ENCODE results near the gene FLCN.
A peak's percentile ranks its signal among the peaks of the same experiment; 100 is the strongest.
"Not testable (repeated sequence)": the region's sequence is repeated elsewhere in the genome, so short reads cannot be mapped to it uniquely, and the experiment has no call there.

Gene FLCN, protein sequence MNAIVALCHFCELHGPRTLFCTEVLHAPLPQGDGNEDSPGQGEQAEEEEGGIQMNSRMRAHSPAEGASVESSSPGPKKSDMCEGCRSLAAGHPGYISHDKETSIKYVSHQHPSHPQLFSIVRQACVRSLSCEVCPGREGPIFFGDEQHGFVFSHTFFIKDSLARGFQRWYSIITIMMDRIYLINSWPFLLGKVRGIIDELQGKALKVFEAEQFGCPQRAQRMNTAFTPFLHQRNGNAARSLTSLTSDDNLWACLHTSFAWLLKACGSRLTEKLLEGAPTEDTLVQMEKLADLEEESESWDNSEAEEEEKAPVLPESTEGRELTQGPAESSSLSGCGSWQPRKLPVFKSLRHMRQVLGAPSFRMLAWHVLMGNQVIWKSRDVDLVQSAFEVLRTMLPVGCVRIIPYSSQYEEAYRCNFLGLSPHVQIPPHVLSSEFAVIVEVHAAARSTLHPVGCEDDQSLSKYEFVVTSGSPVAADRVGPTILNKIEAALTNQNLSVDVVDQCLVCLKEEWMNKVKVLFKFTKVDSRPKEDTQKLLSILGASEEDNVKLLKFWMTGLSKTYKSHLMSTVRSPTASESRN

DNA sequence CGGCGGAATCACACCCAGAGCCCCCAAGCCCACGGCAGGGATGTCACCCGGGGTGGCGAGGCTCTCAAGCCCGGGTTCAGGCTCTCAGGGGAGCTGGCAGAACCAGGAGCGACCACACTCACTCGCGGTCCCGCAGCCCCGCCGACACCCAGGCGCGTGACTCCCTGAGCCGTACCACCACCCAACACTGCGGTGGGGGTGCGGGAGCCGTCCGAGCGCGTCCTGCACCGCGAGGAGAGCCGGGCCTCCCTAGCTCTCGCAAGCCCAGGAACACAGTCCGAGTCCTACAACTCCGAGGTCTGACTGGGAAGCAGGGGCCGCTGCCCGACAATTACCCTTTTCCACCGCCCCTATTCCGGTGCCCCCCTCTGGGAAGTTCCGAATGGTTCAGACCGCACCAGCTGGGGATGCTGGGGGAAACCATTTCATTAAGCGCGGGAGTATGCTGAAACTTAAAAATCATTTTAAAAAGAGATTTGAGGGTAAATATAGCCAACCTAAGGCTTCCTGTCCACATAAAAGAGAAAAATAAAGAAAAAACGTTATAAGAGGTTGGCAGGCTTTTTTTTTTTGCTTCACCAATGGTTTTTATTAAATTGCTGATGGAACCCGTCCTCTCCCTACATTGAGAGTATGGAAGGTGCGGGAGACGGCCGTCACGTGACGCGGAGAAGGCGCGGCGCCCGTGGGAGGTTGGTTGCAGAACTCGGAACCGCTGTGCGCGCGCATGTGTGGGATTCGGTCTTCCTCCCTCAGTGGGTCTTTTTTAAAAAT is at the start of gene FLCN:
Gene FLCN, minus strand, starts transcription at position 143 of the 774 bp plus-strand sequence. CDS start 9,031 bp downstream, outside the sequence.
- peak; percentile 94 for DNase-seq (ENCODE audit: low spot score)

DNA sequence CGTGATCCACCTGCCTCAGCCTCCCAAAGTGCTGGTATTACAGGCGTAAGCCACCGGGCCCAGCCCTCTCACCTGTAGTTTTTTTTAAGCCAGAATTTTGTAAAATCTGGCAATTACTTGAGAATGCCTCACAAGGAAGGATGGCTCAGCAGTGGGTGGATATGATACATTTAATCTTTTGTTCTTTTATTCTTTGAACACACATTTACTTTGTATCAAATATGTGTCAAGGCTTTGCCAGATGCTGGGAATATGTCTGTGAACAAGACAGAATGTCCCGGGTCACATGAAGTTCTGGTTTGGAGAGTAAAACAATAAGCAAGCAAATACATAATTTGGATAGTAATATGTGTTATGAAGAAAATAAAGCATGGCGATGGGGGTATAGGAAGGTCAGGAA is 49.0 kb upstream of the FLCN start:
- no peak for DNase-seq (ENCODE audit: low spot score)

DNA sequence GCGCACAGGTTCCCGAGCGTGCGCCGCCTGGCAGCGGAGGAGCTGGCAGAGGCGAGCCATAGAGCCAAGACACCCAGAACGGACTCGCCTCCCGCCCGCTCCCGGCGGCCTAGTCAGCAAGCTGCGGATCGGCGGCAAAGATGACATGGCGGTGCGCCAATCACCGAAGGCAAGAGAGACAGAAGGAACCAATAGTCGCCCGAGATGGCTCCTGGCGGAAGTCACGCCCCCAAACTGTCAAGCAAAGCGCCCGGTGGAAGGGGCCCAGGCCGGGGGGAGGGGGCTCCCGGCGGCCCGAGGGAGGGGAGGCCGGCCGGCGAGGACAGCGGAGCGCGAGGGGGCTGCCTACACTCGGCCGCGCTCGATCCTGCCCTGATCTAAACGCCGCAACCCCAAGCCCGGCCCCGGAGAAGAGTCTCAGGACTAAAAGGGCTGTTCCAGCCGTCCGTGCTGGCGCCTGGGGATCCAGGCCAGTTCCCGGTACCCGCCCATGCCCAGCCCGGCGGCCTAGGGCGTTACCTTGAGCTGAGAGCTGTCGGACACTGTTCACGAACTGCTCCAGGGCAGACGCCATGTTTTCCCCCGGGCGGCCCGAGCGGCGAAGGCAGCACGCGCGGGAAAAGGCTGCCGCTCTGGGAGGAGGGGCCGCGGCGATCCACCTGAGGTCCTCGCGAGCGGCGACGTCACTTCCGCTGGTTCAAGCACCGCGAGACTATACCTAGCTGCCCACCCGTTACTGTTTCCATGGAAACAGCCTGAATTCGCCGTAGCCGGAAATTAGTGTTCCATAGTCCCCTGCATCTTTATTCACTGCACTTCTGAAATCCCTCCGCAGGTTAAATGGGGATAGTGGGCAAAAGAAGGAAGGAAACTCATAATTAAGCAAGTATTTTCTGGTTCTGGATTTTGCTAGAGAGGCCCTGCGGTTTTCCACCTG is 43.9 kb upstream of the FLCN start, which contains the start of gene COPS3:
Gene COPS3, minus strand, starts transcription at position 634 of the 937 bp plus-strand sequence. Its CDS starts 60 bp downstream, at position 574.
- DNase-seq (ENCODE audit: low spot score) = peak; percentile 95

DNA sequence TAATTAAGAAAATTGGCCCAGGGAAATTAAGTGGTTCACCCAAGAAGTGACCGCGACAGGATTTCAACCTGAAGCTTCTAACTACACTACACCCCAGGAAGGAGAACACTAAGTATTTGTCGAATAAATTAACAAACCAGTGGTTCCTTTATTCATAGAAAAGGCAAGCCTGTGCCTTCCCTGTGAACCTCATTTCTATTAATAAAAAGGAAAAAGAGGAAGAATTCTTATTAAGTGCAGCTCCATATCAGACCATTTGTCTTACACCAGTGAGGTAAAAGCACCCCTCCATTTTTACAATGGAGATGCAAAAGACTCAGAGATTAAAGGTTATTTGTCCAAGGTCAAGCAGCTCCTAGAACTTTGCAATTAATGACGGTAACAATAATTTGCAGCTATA is 42.3 kb upstream of the FLCN start:
- no peak for DNase-seq (ENCODE audit: low spot score)

DNA sequence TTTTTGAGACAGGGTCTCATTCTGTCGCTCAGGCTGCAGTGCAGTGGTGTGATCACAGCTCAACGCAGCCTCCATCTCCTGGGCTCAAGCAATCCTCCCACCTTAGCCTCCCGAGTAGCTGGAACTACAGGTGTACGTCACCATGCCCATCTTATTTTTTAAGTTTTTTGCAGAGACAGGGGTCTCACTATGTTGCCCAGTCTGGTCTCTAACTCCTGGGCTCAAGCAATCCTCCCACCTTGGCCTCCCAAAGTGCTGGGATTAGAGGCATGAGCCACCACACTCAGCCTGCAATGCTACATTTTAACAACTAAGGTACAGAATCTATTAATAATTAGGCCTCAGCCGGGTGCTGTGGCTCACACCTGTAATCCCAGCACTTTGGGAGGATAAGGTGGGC is 40.5 kb upstream of the FLCN start:
- DNase-seq (ENCODE audit: low spot score) = not testable (repeated sequence)

DNA sequence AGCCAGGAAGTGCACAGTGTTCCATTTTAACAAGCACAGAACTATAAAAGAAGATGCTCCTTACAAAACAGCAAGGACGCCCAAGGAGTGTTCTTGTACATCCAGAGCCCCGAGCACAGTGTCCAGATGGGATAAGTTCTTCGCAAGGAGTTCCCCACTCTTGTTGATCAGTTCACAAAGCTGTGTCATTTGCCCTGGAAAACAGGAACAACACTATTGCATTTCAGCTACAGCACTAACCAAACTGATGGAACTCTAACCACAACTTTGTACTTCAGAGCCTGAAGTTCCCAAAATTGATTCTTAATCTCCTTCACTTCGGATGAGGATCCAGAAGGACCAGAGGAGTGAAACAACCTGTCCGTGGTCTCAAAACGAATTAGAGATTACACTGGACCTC is 39.0 kb upstream of the FLCN start:
- no peak for DNase-seq (ENCODE audit: low spot score)

DNA sequence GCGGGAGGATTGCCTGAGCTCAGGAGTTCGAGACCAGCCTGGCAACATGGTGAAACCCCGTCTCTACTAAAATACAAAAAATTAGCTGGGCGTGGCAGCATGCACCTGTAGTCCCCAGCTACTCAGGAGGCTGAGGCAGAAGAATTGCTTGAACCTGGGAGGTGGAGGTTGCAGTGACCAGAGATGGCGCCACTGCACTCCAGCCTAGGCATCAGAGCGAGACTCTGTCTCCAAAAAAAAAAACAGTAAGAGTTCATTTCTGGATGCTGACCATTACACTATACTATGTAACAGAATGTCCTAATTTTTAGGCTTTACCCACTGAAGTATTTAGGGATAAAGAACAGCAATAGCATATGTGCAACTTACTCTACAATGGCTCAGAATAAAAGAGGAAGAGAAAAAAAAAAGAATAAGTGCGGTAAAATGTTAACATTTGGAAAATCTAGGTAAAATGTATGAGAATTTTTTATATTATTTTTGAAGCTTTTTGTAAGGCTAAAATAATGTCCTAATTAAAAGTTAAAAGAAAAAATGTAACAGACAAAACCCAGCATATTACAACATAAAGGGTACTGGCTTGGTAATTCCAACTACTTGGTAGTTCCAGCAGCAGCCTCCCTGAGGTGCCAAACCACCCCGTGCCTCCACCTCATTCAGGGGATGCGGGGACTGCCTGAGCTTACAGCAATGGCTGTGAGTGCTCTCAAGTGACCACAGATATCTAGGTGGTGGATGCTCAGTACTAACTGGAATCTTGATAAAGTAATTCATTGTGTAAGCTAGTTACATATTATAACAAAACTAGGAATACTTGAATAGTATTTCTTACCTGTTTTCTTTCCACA is 33.2 kb upstream of the FLCN start:
- peak; percentile 41 for DNase-seq (ENCODE audit: low spot score)

DNA sequence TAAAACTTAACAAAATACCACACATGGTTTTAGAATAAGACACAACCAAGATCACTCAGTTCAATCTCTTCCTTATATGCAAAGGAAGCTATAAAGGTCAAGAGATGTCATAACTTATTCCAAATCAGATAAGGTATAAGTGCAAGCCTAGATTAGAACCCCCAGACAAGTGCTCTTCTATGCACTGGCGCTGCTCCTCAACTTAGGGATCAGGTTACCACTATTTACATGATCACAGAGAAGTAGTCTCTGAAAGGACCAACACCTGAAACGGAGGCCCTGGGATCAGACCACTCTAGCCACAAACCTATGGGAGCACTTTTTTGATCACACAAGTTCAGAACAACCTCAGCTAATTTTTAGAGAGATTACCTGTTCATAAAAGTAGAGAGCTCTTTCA is 27.5 kb upstream of the FLCN start:
- no peak for DNase-seq (ENCODE audit: low spot score)

DNA sequence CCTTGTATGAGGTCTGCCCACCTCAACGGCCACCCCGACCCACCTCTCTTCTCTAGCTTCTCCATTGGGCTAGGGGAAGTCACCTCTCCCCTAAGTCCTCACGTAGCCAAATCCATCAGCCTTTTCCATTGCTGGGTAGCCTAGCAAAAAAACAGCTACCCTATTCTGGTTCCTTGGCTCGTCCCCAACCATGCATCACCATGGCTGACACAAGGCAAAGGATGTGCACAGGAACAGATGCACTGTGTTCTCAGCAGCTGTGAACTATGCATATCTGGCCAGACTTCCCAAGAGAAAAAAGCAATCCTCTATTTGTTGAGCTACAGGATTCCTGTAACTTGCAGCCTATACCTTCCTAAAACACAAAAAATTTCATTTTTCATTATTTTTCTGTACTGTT is 22.0 kb upstream of the FLCN start:
- DNase-seq (ENCODE audit: low spot score) = no peak

DNA sequence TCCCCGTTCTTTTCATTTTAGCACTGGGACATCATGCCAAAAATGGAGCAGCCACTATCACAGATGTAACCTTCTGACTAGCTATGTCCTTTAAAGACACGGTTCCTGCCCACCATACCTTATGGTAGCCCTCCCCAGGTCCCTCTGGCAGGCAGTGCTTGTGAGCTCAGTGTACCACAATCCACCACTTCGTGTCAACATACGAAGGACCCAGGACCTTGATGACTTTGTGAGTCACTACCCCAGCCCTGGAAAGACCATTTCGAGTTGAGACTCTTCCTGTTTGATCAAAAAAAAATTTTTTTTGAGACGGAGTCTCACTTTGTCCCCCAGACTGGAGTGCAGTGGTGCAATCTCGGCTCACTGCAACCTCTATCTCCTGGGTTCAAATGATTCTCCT is 21.0 kb upstream of the FLCN start:
- no peak for DNase-seq (ENCODE audit: low spot score)

DNA sequence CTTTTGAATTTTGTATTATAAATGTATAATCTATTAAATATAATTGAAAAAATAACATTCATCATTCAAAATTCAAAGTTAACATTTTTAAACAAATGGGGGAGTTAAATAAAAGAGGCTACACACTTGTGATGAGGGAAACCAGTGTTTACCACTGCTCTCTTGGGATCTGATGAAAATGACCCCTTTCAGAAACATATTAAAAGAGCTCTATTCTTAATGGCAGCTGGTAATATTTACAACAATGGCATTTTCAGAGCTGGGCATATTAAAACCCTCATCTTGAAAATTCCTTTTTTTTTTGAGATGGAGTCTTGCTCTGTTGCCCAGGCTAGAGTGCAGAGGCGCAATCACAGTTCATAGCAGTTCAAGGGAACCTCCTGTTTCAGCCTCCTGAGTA is 19.3 kb upstream of the FLCN start:
- no peak for DNase-seq (ENCODE audit: low spot score)

DNA sequence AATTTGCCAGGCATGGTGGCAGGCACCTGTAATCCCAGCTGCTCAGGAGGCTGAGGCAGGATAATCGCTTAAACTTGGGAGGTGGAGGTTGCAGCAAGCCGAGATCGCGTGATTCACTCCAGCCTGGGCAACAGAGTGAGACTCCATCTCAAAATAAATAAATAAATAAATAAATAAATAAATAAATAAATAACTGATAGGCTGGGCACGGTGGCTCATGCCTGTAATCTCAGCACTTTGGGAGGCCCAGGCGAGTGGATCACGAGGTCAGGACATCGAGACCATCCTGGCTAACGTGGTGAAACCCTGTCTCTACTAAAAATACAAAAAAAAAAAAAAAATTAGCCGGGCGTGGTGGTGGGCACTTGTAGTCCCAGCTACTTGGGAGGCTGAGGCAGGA is 18.7 kb upstream of the FLCN start:
- DNase-seq (ENCODE audit: low spot score) = not testable (repeated sequence)

DNA sequence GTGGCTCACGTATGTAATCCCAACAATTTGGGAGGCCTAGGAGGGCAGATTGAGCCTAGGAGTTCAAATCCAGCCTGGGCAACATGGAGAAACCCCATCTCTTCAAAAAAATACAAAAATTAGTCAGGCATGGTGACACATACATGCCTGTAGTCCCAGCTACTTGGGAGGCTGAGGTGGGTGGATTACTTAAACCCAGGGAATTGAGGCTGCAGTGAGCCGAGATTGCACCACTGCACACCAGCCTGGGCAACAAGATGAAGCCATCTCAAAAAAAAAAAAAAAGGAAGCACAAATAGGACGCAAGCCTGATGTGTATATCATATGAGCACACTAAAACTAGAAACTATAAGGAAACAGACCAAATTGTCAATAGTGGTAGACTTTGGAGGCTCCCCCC is 17.1 kb upstream of the FLCN start:
- DNase-seq (ENCODE audit: low spot score) = no peak

DNA sequence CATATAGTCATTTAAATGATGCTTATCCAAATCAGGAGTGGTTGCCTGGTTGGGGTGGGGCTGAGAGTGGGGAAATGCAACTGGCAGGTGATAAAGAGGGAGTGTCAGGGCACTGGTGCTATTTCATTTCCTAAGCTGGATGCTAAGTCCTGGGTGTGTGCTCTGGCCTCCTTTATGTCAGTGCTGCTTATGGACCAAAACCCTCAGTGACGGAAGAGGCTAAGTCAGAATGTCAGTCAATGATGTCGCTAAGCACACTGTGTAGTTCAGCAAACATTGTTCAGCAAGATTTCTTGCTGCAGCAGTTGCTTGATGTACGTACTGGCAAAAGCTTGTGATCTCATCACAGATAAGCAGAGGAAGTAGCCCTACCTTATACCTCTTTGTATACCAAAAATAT is 16.4 kb upstream of the FLCN start:
- DNase-seq (ENCODE audit: low spot score) = peak; percentile 77

DNA sequence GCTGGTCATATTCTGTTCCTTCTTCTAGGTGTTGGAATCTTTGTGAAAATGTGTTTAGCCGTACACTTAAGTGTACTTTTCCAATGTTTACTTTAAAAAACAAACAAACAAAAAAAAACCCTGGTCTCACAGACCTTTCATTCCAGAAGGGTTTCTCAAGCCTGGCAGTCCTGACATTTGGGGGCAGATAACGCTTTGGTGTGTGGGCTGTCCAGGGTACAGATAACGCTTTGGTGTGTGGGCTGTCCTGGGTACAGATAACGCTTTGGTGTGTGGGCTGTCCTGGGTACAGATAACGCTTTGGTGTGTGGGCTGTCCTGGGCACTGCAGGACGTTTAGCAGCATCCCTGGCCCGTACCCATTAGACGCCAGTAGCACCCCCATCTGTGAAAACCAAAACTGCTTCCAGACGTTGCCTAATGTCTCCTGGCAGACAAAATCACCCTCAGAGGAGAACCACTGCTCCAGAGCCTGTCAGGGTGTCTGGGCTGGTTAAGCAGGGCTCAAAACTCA is 15.2 kb upstream of the FLCN start:
- DNase-seq (ENCODE audit: low spot score) = peak; percentile 87

DNA sequence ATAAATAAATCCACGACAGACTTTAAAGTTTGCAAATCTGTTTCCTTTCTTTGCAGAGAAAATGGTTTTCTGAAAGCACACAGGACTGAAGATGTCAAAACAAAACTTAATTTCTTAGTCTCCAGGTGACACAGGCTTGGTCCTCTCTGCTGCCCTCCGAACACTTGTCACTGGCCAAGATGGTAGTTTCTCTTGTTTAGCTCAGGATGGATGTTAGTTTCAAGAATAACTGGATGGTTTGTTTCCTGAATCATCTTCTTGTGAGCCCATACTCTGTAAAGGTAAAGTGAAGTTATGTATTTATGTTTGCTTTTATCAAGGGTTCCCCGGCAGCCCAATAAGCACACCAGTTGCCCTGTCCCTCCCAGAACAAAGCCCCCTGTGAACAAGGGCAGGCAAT is 9.9 kb upstream of the FLCN start:
- no peak for DNase-seq (ENCODE audit: low spot score)

DNA sequence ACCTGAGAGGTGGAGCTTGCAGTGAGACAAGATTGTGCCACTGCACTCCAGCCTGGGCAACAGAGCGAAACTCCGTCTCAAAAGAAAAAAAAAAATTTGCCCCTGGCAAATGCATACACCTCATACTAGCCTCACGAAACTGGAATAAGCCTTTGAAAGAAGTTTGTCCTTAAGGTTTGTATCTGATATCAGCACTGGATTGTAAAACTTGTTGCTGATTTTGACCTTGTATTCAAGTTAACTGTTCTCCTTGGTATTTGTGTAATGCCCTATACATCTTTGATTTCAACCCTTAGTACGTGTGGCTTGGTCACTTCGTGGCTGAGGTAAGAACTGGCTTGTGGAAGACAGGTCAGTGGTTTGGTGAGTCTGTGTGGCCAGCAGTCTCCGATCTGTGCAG is 6.2 kb upstream of the FLCN start:
- no peak for DNase-seq (ENCODE audit: low spot score)

DNA sequence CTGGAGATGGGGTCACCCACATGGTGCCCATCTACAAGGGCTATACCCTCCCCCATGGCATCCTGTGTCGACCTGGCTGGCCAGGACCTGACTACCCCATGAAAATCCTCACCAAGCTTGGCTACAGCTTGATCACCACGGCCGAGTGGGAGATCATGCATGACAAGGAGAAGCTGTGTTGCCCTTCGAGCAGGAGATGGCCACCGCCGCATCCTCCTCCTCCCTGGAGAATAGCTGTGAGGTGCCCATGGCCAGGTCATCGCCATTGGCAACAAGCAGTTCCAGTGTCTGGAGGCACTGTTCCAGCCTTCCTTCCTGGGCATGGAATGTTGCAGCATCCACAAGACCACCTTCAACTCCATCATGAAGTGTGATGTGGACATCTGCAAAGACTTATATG is 5.3 kb upstream of the FLCN start:
- no peak for DNase-seq (ENCODE audit: low spot score)

DNA sequence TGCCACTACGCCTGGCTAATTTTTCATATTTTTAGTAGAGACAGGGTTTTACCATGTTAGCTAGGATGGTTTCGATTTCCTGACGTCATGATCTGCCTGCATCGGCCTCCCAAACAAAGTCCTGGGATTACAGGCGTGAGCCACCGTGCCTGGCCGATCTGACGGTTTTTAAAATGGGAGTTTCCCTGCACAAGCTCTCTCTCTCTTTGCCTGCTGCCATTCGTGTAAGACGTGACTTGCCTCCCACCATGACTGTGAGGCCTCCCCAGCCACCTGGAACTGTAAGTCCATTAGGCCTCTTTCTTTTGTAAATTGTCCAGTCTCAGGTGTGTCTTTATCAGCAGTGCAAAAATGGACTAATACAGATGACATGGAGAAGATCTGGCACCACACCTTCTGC is 4.7 kb upstream of the FLCN start:
- DNase-seq (ENCODE audit: low spot score) = no peak

DNA sequence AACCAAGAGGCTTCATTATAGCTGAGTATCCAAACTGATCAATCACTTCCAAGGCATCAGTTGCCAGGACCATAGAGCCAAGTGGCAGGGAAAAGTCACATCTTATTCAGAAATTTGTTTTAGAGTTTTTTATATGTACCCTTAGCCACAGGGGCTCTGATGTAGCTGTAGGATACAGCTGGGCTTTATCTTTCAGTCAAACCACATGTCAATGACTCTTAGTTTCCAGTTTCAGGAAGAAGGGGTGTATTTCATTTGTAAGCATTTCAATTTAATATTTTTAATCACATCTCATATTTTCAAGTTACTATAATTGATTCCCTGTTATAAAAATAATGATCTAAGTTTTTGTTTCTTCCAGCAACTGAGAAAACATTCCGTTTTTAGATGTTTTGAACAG is 2.9 kb upstream of the FLCN start:
- peak; percentile 32 for DNase-seq (ENCODE audit: low spot score)
